SU-DHL-6 (cell line): ENCODE results near the gene ITGB6.

Source experiments
- H2AFZ ChIP-seq: fragments of 200-600 bp; sonication (generic); 2 replicates; pipeline ENCODE4 v1.6.1; 2014; ENCODE audit warnings: low read depth, mild to moderate bottlenecking, moderate library complexity, mixed read lengths, antibody characterized with exemption, low read length; ENCODE audit not compliant: severe bottlenecking
- H3F3A ChIP-seq: fragments of 200-600 bp; shearing (Covaris generic); 2 replicates; pipeline ENCODE4 v1.6.0; 2016; ENCODE audit warnings: antibody characterized with exemption, mild to moderate bottlenecking; ENCODE audit not compliant: insufficient read depth
- H3K27ac ChIP-seq: fragments of 200-600 bp; sonication (generic); 2 replicates; pipeline ENCODE4 v1.5.1; 2016; ENCODE audit warnings: low read depth, mild to moderate bottlenecking, low read length, moderate library complexity, mixed read lengths
- H3K27me3 ChIP-seq: fragments of 200-600 bp; sonication (generic), shearing (Covaris generic); 2 replicates; pipeline ENCODE4 v1.6.0; 2014; ENCODE audit warnings: mild to moderate bottlenecking, low read length
- H3K36me3 ChIP-seq: fragments of 200-600 bp; sonication (generic); 2 replicates; pipeline ENCODE4 v1.6.1; 2014; ENCODE audit warnings: mild to moderate bottlenecking, low read length, mixed read lengths
- H3K4me2 ChIP-seq: fragments of 300-600, 200-600 bp; shearing (Covaris generic), sonication (generic); 2 replicates; pipeline ENCODE4 v1.6.0; 2014; ENCODE audit warnings: low read length, low read depth, mild to moderate bottlenecking; ENCODE audit not compliant: poor library complexity, severe bottlenecking
- H3K4me3 ChIP-seq: fragments of 200-600 bp; sonication (generic); 2 replicates; pipeline ENCODE4 v1.5.1; 2014; ENCODE audit warnings: antibody characterized with exemption, low read length, mild to moderate bottlenecking, mixed read lengths; ENCODE audit not compliant: insufficient read depth, poor library complexity, severe bottlenecking
- H3K79me2 ChIP-seq: fragments of 200-600 bp; sonication (generic); 2 replicates; pipeline ENCODE4 v1.6.1; 2014; ENCODE audit warnings: mild to moderate bottlenecking, low read length, moderate library complexity; ENCODE audit not compliant: insufficient read depth
- H3K9ac ChIP-seq: fragments of 200-600 bp; sonication (generic); 2 replicates; pipeline ENCODE4 v1.7.0; 2014; ENCODE audit warnings: mild to moderate bottlenecking, low read length
- H3K9me2 ChIP-seq: fragments of 200-600 bp; sonication (generic); replicated peaks from 2 replicates; pipeline ENCODE4 v1.6.1; 2014; ENCODE audit warnings: low read length; ENCODE audit not compliant: insufficient read depth
- H3K9me3 ChIP-seq: fragments of 200-600 bp; sonication (generic); 2 replicates; pipeline ENCODE4 v1.6.1; 2014; ENCODE audit warnings: low read length, mixed read lengths; ENCODE audit not compliant: insufficient read depth
- H4K20me1 ChIP-seq: fragments of 200-600 bp; sonication (generic); 2 replicates; pipeline ENCODE4 v1.6.1; 2014; ENCODE audit warnings: low read depth, mild to moderate bottlenecking, antibody characterized with exemption, low read length, moderate library complexity, mixed read lengths
- EZH2phosphoT487 ChIP-seq: fragments of 200-600 bp; sonication (generic), shearing (Covaris generic); conservative IDR thresholded peaks from 2 replicates; pipeline ENCODE4 v1.6.1; 2018; ENCODE audit warnings: mild to moderate bottlenecking, antibody characterized with exemption, low read length, moderate library complexity, mixed read lengths
- TF ChIP-seq, protein P1 (sequence below): fragments of 200-600 bp; sonication (generic); IDR thresholded peaks from one replicate; pipeline ENCODE4 v1.5.1; 2017; ENCODE audit warnings: antibody characterized with exemption, mild to moderate bottlenecking, low read length, moderate library complexity; ENCODE audit not compliant: insufficient read depth, poor library complexity, severe bottlenecking

ITGB6 gene

DNA sequence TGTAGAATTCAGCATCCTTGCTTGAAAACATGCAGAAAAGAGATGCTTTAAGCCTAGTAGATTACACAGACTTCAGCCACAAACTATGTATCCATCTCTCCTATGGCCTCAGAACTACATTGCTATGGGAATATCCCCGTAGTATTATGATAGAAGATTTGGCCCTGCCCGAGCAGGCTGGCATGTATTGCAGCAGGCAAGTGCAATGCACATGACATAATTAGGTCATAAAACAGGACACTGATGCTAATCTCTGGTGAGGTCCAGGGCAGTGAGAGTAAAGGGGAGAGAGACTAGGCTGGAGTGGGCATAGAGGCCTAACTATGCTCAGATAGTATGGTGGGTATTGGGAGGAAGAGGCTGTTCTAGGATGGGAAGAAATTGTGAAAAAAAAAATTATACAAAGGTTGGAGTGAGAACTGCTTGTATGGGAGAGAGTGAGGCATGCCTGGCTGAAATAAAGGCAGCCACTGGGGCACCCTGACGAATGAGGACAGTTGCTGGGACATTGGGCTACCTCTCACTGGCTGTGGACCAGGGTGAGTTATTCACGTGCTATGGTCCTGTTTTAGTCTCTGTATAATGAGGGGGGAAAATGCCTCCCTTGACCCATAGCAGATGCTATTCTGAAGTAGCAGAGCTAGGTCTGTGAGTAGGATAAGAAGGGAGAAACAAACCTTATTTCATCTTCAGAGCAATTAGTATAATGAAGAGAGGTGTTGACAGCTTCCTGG, 136.0 kb downstream of the ITGB6 start:
- Histone ChIP-seq H3K79me2 (no peaks in the 10 kb centered on the region), H3K9ac (no peak overlapping the region), H3F3A (no peaks in the 10 kb centered on the region), H4K20me1 (no peaks in the 10 kb centered on the region), H3K9me3 (no peaks in the 10 kb centered on the region), H3K9me2 (no peaks in the 10 kb centered on the region), H3K36me3 (no peaks in the 10 kb centered on the region), H3K4me2 (no peak overlapping the region), H3K27ac (no peak overlapping the region), H3K4me3 (no peak overlapping the region), H2AFZ (no peak overlapping the region), H3K27me3 (no peaks in the 10 kb centered on the region)
- no peak for TF ChIP-seq EZH2phosphoT487
- TF ChIP-seq, protein P1, sequence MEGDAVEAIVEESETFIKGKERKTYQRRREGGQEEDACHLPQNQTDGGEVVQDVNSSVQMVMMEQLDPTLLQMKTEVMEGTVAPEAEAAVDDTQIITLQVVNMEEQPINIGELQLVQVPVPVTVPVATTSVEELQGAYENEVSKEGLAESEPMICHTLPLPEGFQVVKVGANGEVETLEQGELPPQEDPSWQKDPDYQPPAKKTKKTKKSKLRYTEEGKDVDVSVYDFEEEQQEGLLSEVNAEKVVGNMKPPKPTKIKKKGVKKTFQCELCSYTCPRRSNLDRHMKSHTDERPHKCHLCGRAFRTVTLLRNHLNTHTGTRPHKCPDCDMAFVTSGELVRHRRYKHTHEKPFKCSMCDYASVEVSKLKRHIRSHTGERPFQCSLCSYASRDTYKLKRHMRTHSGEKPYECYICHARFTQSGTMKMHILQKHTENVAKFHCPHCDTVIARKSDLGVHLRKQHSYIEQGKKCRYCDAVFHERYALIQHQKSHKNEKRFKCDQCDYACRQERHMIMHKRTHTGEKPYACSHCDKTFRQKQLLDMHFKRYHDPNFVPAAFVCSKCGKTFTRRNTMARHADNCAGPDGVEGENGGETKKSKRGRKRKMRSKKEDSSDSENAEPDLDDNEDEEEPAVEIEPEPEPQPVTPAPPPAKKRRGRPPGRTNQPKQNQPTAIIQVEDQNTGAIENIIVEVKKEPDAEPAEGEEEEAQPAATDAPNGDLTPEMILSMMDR = no peak

DNA sequence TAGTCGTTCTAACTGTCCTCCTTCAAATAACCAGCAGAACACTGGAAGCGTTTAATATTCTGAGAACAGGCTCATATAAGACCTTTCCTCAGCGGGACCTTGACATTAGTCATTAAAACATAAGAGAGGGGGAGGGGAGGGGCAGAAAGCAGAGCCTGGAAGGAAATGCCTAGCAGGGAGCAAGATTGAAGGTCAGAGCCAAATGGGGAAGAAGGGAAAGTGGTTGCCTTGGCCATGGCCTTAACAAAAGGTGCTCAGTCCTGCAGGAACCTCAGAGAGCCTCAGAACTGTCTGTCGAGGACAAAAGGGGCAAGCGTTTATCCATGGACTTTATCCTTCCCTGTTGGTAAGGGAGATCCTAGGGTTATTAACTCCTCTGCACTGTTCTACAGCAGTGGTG, 136.8 kb downstream of the ITGB6 start:
- TF ChIP-seq EZH2phosphoT487 = no peak
- TF ChIP-seq, protein P1 = no peak
- Histone ChIP-seq H3K9ac (no peak overlapping the region), H2AFZ (no peak overlapping the region), H4K20me1 (no peaks in the 10 kb centered on the region), H3K36me3 (no peaks in the 10 kb centered on the region), H3K9me2 (no peaks in the 10 kb centered on the region), H3K4me3 (no peak overlapping the region), H3K27me3 (no peaks in the 10 kb centered on the region), H3F3A (no peaks in the 10 kb centered on the region), H3K79me2 (no peaks in the 10 kb centered on the region), H3K9me3 (no peaks in the 10 kb centered on the region), H3K27ac (no peak overlapping the region), H3K4me2 (no peak overlapping the region)

DNA sequence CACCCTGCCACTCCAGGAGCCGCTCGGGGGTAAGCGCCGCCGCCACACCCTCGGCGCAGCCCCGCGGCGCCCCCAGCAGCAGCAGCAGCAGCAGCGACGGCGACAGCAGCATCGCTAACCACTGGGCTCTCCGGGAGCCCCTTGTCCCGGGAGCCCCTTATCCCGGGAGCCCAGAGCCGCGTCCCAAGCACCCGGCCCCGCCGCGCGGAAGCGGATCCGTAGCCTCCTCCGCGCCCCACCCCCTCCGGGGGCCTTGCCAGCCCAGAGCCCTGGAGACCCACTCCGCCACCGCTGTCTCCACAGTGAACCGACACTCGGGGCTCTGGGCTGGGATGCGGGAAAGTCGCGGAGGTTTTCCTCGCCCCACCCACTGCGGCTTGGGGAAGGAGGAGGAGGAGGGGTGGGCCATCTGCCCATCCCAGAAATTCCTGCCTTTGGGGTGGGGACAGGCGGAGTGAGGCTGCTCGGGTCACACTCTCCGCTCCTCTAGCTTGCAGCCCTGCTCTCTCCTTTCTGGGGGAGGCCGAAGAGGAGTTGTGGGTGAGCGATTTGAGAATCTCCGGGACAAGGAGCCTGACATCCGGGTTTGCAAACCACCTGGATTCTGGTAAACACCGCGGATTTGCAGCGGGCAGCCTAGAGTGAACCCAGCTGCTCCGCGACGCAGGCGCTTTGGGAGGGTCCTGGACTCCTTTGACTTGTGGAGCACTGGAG, 137.6 kb downstream of the ITGB6 start, which contains the start of gene PLA2R1:
Gene PLA2R1, minus strand, starts transcription at position 324 of the 714 bp plus-strand sequence. Its CDS starts 212 bp downstream, at position 112.
- no peaks in the 10 kb centered on the region for H3K36me3 ChIP-seq
- H3K9me3 ChIP-seq = no peaks in the 10 kb centered on the region
- H3K9ac ChIP-seq = no peak within 1 kb of the TSS
- no peaks in the 10 kb centered on the region for H3F3A ChIP-seq
- no peak for TF ChIP-seq EZH2phosphoT487
- TF ChIP-seq, protein P1 = no peak
- no peak within 1 kb of the TSS for H3K27ac ChIP-seq
- no peaks in the 10 kb centered on the region for H3K27me3 ChIP-seq
- no peak within 1 kb of the TSS for H2AFZ ChIP-seq
- H3K79me2 ChIP-seq = no peaks in the 10 kb centered on the region
- H3K4me2 ChIP-seq = no peak within 1 kb of the TSS
- H4K20me1 ChIP-seq = no peaks in the 10 kb centered on the region
- no peak within 1 kb of the TSS for H3K4me3 ChIP-seq
- H3K9me2 ChIP-seq = no peaks in the 10 kb centered on the region
